Naive thymus-derived CD8-positive, alpha-beta T cell (primary cell): ENCODE results near the gene LBH. TPM values are rescaled to one million over a fixed set of nuclear protein-coding genes. Genes with fewer than 3 reads are reported as not detected.

Source experiments
- ATAC-seq, 2 donors: fragments of 150-1000 bp; cut with Tn5 transposase in 1 of 2; sonication (Bioruptor Pico), chemical (Tn5 transposase) in 1 of 2; 1 replicate in 1 of 2; 2 replicates in 1 of 2; pipeline ENCODE4 v1.10.0; 2021; ENCODE audit warnings: mild to moderate bottlenecking in 2 of 2, moderate library complexity in 2 of 2
- POLR2A ChIA-PET: fragments of 350-600 bp; sonication (Branson Sonifier 250); formaldehyde crosslinking; loops from one replicate; lab custom pipeline; 2021; ENCODE audit warnings: antibody characterized with exemption; lab: Charles Lee
- DNase-seq, 10 donors: peaks; one replicate each; pipeline versions ENCODE4 v3.0.0 to v3.0.0-alpha.2; 2020 to 2022
- H3K27ac Mint-ChIP-seq, 10 donors: one replicate each; pipeline ENCODE4 v1.8.0; 2020 to 2022; ENCODE audit warnings: mild to moderate bottlenecking in 10 of 10, mixed read lengths in 10 of 10, moderate library complexity in 4 of 10, inconsistent platforms in 1 of 10
- H3K27me3 Mint-ChIP-seq, 5 donors: one replicate each; pipeline ENCODE4 v1.8.0; 2021 to 2022; ENCODE audit warnings: mixed read lengths in 5 of 5
- H3K36me3 Mint-ChIP-seq, 3 donors: one replicate each; pipeline ENCODE4 v1.8.0; 2020 to 2022; ENCODE audit warnings: mixed read lengths in 3 of 3, mild to moderate bottlenecking in 2 of 3, inconsistent platforms in 1 of 3
- H3K4me1 Mint-ChIP-seq, 4 donors: one replicate each; pipeline ENCODE4 v1.8.0; 2021 to 2022; ENCODE audit warnings: mixed read lengths in 4 of 4
- H3K4me3 Mint-ChIP-seq, 10 donors: one replicate each; pipeline ENCODE4 v1.8.0; 2020 to 2022; ENCODE audit warnings: mild to moderate bottlenecking in 10 of 10, mixed read lengths in 10 of 10, moderate library complexity in 6 of 10, inconsistent platforms in 1 of 10
- H3K9me3 Mint-ChIP-seq, 9 donors: one replicate each; pipeline ENCODE4 v1.8.0; 2020 to 2022; ENCODE audit warnings: mixed read lengths in 9 of 9, mild to moderate bottlenecking in 3 of 9, inconsistent platforms in 1 of 9, moderate library complexity in 1 of 9
- polyA plus RNA-seq, 3 donors: library from polyadenylated mRNA; unstranded; fragments of 300-500 nt; fragmentation: Illumina TruSeq; gene quantifications; one replicate each; pipeline ENCODE4 v1.2.3, GENCODE V29; 2021
- total RNA-seq, 8 experiments: library from RNA in 2 of 8; stranded (reverse) in 2 of 8; gene quantifications; one replicate each; pipeline ENCODE4 v1.2.3 and lab custom pipeline; 2021 to 2026

The LBH gene
- total and polyA plus RNA-seq, 5 experiments from 2014 or later: 243 to 573 (median 356) TPM

DNA sequence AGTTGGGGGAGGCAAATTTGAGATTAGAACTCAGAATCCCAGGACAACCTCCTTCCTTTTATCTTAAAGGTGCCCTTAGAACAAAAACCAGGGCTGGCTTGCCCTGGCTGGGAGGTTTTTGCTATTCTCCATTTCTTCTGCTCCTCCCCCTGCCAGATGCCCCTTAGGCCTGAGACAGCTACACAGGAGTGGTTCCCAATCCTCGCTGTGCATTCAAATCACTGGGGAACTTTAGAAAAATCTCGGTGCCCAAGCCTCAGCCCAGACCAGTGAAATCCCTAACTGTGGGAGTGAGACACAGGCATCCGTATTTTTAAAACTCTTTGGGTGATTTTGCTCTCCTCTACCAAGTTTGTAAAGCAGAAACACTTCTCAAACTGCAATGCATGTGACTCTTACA, 38.8 kb downstream of the LBH start:
- no peak overlapping the region for H3K4me3 Mint-ChIP-seq
- peak overlapping the region in 8 of 10 donors; percentile 18 to 69 (median 50) for H3K27ac Mint-ChIP-seq
- POLR2A ChIA-PET: interaction anchor here (0.6 to 33.2 kb wide), 2 partner anchors 9 to 35 kb away, joined by 3 to 697 read pairs; partner anchors contain the start of gene LBH
- no peaks in the 10 kb centered on the region for H3K9me3 Mint-ChIP-seq
- peaks cover 40 to 84% (median 63%) of the 10 kb centered on the region in 4 donors for H3K4me1 Mint-ChIP-seq
- H3K27me3 Mint-ChIP-seq: no peaks in the 10 kb centered on the region
- DNase-seq: no peak
- H3K36me3 Mint-ChIP-seq: no peaks in the 10 kb centered on the region
- no peak for ATAC-seq

DNA sequence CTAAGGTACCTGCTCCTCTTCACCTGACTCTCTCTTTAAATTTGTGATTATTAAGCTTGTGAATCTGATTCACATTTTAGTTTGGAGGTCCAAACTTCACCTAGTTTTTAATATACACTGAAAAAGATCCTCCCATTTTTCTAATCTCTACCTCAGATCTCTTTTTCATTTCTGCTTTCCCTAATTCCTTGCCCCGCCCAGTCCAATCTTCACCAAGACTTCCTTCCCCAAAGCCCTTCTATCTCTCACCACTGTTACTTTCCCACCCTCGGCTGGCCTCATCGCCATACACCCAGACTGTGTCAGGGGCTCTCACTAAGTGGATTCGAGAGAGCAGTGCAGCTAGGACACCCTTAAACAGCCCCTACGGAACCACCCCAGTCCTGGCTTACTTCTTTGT, 40.0 kb downstream of the LBH start:
- DNase-seq: no peak
- Mint-ChIP-seq H3K9me3 (no peaks in the 10 kb centered on the region), H3K4me1 (peaks cover 32 to 79% (median 52%) of the 10 kb centered on the region in 4 donors), H3K36me3 (no peaks in the 10 kb centered on the region), H3K27ac (peak overlapping the region in 8 of 10 donors; percentile 18 to 80 (median 54)), H3K4me3 (peak overlapping the region in 1 of 10 donors; percentile 46), H3K27me3 (no peaks in the 10 kb centered on the region)
- no peak for ATAC-seq
- POLR2A ChIA-PET: interaction anchor here (0.7 to 33.2 kb wide), 5 partner anchors 11 to 162 kb away, joined by 3 to 697 read pairs (median 4); partner anchors contain the start of gene LBH

DNA sequence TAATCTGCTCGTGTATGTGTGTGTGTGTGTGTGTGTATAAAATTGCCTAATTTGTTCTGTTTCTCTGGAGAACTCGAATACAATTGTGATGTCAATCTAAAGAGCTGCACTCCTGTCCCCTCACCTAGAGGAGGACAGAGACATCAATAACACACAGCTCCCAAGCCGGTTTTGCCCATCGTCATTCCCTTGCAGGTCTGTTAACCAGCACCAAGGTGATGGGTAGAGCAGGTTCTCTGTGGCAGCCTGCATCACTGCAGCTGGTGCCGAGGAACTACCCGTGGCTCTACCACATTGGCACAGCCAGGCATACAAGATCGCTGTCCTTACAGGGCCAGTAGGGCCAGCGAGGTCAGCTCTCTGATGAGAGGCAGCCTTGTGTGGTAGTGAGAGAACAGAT, 41.0 kb downstream of the LBH start:
- Mint-ChIP-seq H3K9me3 (no peaks in the 10 kb centered on the region), H3K27me3 (no peaks in the 10 kb centered on the region), H3K36me3 (no peaks in the 10 kb centered on the region), H3K4me1 (peaks cover 26 to 79% (median 45%) of the 10 kb centered on the region in 4 donors), H3K4me3 (no peak overlapping the region), H3K27ac (peak overlapping the region in 4 of 10 donors; percentile 14 to 31 (median 20))
- ATAC-seq (no peak), DNase-seq (no peak)
- POLR2A ChIA-PET: interaction anchor here (0.5 to 33.2 kb wide), 3 partner anchors 10 to 63 kb away, joined by 3 to 697 read pairs (median 9); partner anchors contain the start of gene LBH

DNA sequence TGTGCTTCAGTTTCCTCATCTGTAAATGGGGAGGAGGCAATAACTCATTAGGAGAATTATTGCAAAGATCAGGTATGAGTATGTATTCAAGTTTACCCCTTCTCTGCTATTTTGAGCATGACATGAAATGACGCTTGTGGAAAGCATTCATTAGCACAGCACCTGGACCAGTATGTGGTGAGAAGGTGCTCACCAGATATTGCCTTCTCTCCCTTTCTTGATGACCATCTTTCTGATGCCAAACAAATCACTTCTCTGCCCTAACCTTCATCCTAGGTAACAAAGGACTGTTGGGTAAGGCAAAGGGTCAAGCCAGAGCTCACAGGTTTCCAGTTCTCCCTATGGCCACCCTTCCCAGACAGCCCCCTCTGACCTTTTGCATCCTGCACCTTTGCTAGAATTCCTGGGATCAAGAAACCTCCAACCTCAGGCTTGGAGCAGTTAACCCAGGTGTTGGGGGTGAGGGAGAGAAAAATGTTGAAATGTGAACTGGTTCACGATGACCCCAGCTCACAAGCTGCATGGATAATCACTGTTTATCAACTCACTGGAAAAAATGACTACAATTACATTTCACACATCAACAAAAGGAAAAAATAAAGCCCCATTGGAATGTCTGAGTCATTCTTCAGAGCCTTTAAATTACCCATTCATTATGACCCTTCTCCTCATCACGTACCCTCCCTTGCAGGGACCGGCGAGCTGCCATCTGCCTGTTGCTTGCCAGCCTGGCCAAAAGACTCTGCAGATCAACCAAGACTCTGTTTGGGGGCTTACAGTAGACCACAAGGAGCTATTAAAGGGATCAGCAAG, 41.6 kb downstream of the LBH start:
- no peaks in the 10 kb centered on the region for H3K27me3 Mint-ChIP-seq
- POLR2A ChIA-PET: interaction anchor here (1.2 to 33.2 kb wide), 4 partner anchors 9 to 38 kb away, joined by 3 to 697 read pairs (median 8); partner anchors contain the start of gene LBH
- H3K27ac Mint-ChIP-seq: peak overlapping the region in 3 of 10 donors; percentile 14 to 43 (median 24)
- peaks cover 22 to 79% (median 40%) of the 10 kb centered on the region in 4 donors for H3K4me1 Mint-ChIP-seq
- DNase-seq (no peak), ATAC-seq (no peak)
- no peaks in the 10 kb centered on the region for H3K9me3 Mint-ChIP-seq
- no peak overlapping the region for H3K4me3 Mint-ChIP-seq
- no peaks in the 10 kb centered on the region for H3K36me3 Mint-ChIP-seq

DNA sequence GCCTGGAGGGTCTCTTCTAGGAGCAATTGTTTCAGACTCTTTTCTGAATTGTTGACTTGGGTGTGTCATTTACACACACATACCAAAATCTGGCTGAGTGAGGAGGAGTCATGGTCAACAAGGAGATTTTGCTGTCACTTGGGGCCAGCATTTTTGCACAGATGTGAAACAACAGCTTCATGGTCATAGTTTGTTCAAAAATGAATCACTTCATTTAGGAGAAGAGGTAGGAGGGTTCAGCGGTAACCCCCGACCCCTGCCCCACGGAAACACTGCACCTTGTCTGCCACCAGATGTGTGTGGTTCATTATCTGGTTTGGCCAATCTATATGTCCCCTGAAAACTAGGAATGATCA, 42.2 kb downstream of the LBH start:
- ATAC-seq: no peak

DNA sequence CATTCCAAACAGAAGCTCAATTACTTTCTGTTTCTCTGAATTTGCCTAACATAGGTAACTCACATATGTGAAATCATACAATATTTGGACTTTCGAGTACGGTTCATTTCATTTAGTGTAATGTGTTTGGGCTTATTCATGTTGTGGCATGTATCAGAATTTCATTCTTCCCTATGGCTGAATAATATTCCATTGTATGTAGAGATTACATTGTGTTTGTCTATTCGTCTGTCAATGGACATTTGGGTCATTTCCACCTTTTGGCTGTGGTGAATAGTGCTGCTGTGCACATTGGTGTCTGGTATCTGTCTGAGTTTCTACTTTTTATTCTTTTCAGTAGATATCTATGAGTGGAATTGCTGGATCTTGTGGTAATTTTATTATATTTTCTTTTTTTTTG, 43.9 kb downstream of the LBH start:
- ATAC-seq: no peak
- H3K9me3 Mint-ChIP-seq: no peaks in the 10 kb centered on the region
- no peak for DNase-seq
- H3K36me3 Mint-ChIP-seq: no peaks in the 10 kb centered on the region
- no peaks in the 10 kb centered on the region for H3K27me3 Mint-ChIP-seq
- H3K4me3 Mint-ChIP-seq: no peak overlapping the region
- H3K27ac Mint-ChIP-seq: peak overlapping the region in 1 of 10 donors; percentile 19
- POLR2A ChIA-PET: interaction anchor here (1.3 to 33.2 kb wide), 3 partner anchors 9 to 40 kb away, joined by 4 to 697 read pairs (median 9); partner anchors contain the start of gene LBH
- peaks cover 24 to 77% (median 35%) of the 10 kb centered on the region in 4 donors for H3K4me1 Mint-ChIP-seq

More for the DNA sequence above, 42.2 kb downstream of the LBH start:
- no peaks in the 10 kb centered on the region for H3K9me3 Mint-ChIP-seq
- H3K36me3 Mint-ChIP-seq: no peaks in the 10 kb centered on the region
- H3K4me1 Mint-ChIP-seq: peaks cover 23 to 80% (median 38%) of the 10 kb centered on the region in 4 donors
- H3K27me3 Mint-ChIP-seq: no peaks in the 10 kb centered on the region
- no peak overlapping the region for H3K4me3 Mint-ChIP-seq
- POLR2A ChIA-PET: interaction anchor here (1.2 to 33.2 kb wide), 4 partner anchors 9 to 39 kb away, joined by 3 to 697 read pairs (median 8); partner anchors contain the start of gene LBH
- DNase-seq: no peak
- peak overlapping the region in 1 of 10 donors; percentile 16 for H3K27ac Mint-ChIP-seq

DNA sequence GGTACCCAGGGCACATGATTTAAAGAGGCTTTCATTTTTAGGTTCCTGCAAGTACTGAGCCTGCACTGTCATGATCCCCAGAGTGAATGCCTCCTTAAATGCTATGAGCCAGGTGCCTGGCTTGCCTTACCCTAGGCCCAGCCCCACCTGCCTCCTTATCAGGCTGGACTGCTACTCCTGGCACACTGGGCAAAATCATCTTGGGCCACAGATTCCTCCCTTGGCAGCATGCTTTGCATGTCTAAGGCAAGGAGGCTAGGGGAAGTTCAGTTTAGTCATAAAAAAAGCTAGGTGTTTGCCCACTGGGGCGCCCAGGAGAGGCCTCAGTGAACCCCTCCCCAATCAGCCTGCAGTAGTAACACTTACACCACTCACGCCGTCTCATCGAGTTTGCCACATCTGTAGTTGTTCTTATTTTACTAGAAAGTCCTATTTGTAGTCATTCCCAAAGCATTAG, 45.1 kb downstream of the LBH start:
- Mint-ChIP-seq H3K4me1 (peaks cover 26 to 77% (median 30%) of the 10 kb centered on the region in 4 donors), H3K9me3 (no peaks in the 10 kb centered on the region), H3K4me3 (no peak overlapping the region), H3K27ac (peak overlapping the region in 5 of 10 donors; percentile 5 to 87 (median 21)), H3K27me3 (no peaks in the 10 kb centered on the region), H3K36me3 (no peaks in the 10 kb centered on the region)
- POLR2A ChIA-PET: interaction anchor here (0.9 to 1.4 kb wide), 3 partner anchors 10 to 26 kb away, joined by 3 to 9 read pairs (median 4); no protein-coding TSS in a partner anchor
- ATAC-seq: peak in 1 of 2 donors; percentile 39
- no peak for DNase-seq

DNA sequence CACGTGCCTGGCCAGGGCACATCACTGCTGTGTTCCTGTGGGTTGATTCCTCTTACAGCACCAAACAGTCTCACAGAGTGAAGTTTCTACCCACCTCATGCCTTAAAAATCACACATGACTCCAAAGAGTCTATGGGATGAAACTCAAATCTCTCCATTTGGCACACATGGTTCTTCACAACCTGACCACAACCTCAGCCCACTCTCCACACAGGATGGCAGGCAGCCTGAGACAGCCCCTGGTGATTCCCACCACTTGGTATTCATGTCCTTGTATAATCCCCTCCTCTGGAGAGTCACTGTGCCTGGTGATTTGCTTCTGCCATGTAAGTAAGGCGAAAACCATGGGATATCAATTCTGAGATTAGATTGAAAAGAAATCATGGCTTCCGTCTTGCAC, 46.2 kb downstream of the LBH start:
- Mint-ChIP-seq H3K36me3 (no peaks in the 10 kb centered on the region), H3K4me3 (no peak overlapping the region), H3K27me3 (no peaks in the 10 kb centered on the region), H3K4me1 (peaks cover 25 to 79% (median 28%) of the 10 kb centered on the region in 4 donors), H3K27ac (peak overlapping the region in 4 of 10 donors; percentile 5 to 62 (median 54)), H3K9me3 (no peaks in the 10 kb centered on the region)
- POLR2A ChIA-PET: no interaction called here
- ATAC-seq (no peak), DNase-seq (no peak)

DNA sequence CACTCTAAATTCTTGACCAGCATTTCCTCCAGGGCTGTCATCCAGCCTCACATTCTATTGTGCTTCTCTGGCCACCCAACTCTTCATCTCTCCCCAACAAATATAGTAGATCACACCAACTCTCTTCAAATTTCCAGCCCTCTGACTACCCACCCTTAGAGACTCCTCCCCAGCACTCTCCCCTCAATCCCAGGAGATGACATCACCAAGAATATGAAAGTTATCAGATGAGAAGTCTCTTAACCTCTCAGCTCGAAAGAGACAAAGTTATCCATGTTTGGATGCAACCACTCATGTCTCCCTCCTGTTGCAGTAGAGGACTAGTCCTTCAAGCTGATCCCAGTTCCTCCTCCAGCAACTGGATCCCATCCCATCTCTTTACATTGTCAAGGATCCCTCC, 47.1 kb downstream of the LBH start:
- DNase-seq (no peak), ATAC-seq (no peak)
- peak overlapping the region in 2 of 10 donors; percentile 15 to 62 for H3K27ac Mint-ChIP-seq
- H3K4me3 Mint-ChIP-seq: peak overlapping the region in 1 of 10 donors; percentile 38
- POLR2A ChIA-PET: no interaction called here
- H3K36me3 Mint-ChIP-seq: no peaks in the 10 kb centered on the region
- H3K27me3 Mint-ChIP-seq: no peaks in the 10 kb centered on the region
- peaks cover 28 to 79% (median 36%) of the 10 kb centered on the region in 4 donors for H3K4me1 Mint-ChIP-seq
- H3K9me3 Mint-ChIP-seq: no peaks in the 10 kb centered on the region

DNA sequence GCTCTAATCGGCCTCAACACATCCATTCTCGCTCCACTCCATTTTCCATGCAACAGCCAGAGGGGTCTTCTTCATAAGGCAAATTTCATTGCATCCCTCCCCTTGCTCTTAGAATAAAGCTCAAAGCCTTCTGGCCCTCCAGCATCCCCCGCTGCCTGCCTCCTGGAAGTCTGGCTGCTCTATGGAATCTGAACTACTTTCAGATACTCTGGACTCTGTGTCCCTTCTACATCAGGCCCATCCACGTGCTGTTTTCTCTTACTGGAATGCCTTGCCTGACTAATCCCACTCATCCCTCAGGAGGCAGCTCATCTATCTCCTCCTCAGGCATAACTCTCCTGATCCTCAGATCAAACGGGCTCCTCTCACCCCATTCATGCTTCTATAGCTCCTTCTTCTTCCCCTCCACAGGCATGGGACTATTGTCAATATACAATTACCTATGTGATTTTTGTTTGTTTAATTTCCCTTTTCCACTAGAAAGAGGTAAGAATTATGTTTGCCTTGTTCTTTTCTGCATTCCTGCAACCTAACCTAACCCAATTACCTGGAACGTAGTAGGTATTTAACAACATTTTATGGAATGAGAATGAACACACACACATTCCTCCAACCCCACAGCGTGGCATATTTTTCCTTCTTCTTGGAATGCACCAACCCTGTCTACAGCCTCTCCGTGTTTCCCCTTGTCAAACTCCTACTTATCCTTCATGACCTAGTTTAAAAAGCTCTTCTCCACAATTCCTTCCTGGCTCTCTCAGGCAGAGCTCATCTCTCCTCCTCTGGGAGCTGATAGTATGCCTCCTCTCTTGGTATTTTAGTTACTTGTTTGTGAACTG, 49.5 kb downstream of the LBH start:
- Mint-ChIP-seq H3K27ac (peak overlapping the region in 4 of 10 donors; percentile 10 to 55 (median 24)), H3K9me3 (no peaks in the 10 kb centered on the region), H3K36me3 (no peaks in the 10 kb centered on the region), H3K4me1 (peaks cover 27 to 85% (median 36%) of the 10 kb centered on the region in 4 donors), H3K27me3 (no peaks in the 10 kb centered on the region), H3K4me3 (peak overlapping the region in 1 of 10 donors; percentile 0)
- DNase-seq (no peak), ATAC-seq (no peak)
- POLR2A ChIA-PET: interaction anchor here (0.5 to 2.8 kb wide), 7 partner anchors 8 to 85 kb away, joined by 4 to 12 read pairs (median 8); partner anchors contain the start of gene LBH

DNA sequence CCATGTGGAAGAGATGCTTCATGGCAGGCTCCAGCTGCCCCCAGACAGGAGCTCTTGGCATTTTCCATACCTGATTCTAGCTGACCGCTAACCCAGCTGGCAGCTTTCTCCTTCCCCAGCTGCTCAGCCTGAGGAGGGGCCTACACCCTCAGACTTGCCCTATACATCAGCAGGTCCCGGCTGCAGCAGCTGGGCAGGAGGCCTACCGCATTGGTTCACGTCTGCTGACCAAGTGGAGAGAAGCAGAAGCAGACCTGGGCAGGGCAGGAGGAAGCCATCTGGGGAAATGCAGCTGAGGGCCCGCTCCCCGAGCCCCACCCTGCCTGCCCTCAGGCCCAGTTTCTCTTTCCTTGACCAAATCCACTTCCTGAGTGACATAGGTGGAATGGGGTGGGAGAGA, 50.7 kb downstream of the LBH start:
- H3K36me3 Mint-ChIP-seq: no peaks in the 10 kb centered on the region
- DNase-seq (peak in 1 of 10 donors; percentile 30), ATAC-seq (peak in 1 of 2 donors; percentile 67)
- H3K27me3 Mint-ChIP-seq: no peaks in the 10 kb centered on the region
- H3K4me3 Mint-ChIP-seq: no peak overlapping the region
- H3K9me3 Mint-ChIP-seq: no peaks in the 10 kb centered on the region
- H3K27ac Mint-ChIP-seq: peak overlapping the region in 2 of 10 donors; percentile 55 to 60
- peaks cover 32 to 83% (median 41%) of the 10 kb centered on the region in 4 donors for H3K4me1 Mint-ChIP-seq
- POLR2A ChIA-PET: interaction anchor here (1.1 to 2.8 kb wide), 7 partner anchors 9 to 52 kb away, joined by 3 to 12 read pairs (median 3); partner anchors contain the start of gene LBH

DNA sequence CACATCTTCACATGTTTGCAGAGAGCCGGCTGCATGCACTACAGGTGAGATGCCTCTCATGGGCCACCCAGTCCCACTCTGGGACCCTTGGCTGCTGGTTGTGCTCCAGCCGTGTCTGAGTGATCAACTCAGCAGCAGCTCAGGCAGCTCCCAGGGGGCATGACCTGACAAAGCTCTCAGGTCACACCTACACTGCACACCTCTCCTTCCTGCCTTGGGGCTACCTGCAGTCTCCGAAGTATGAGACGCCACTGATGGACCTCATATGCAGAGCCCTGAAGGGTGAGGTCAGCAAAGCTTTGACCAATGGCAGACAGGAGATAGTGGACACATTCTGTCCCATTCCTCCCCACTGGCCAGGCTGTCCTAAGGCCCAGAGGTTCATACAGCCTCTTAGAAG, 51.4 kb downstream of the LBH start:
- H3K27me3 Mint-ChIP-seq: no peaks in the 10 kb centered on the region
- peak overlapping the region in 1 of 10 donors; percentile 43 for H3K27ac Mint-ChIP-seq
- ATAC-seq (no peak), DNase-seq (no peak)
- no peaks in the 10 kb centered on the region for H3K9me3 Mint-ChIP-seq
- H3K4me1 Mint-ChIP-seq: peaks cover 37 to 83% (median 46%) of the 10 kb centered on the region in 4 donors
- no peaks in the 10 kb centered on the region for H3K36me3 Mint-ChIP-seq
- no peak overlapping the region for H3K4me3 Mint-ChIP-seq
- POLR2A ChIA-PET: interaction anchor here (1.1 to 2.8 kb wide), 6 partner anchors 10 to 52 kb away, joined by 3 to 12 read pairs (median 3); no protein-coding TSS in a partner anchor
